ENCODE measurements around the gene IL1B.

The IL1B gene

DNA sequence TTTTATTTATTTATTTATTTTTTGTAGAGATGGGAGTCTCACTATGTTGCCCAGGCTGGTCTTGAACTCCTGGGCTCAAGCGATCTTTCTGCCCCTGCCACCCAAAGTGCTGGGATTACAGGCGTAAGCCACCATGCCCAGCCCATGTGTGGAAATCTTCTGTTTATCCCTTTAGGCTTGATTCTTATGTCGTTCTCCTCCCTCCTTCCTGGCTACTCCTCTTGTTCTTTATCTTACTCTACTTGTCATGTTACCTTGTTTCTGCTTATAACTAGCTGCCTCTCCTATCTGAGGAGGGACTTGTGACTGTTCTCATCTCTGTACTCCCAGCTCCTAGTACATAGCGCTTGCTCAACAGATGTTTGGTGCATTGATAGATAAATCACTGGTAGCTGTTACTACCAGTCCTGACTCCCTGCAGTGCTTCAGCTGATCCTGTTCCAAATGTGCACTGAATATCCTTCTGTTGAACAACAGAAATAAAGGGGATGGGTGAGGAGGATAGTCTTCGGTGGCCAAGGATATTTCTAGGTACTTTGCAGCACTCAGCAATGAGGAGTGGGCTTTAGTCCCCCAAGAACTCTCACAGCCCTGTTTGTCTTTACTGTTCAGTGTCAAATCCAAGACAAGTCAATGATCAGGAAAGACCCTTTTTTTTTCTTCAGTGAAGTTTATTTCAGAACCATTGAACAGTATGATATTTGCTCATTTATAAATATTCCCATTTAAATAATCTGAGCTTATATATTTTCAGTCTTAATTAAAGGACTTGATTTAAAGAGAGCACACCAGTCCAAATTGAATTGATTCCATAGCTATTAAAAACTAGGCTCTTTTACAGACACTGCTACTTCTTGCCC is 7.2 kb downstream of the IL1B start:
- DNase-seq = no peak

DNA sequence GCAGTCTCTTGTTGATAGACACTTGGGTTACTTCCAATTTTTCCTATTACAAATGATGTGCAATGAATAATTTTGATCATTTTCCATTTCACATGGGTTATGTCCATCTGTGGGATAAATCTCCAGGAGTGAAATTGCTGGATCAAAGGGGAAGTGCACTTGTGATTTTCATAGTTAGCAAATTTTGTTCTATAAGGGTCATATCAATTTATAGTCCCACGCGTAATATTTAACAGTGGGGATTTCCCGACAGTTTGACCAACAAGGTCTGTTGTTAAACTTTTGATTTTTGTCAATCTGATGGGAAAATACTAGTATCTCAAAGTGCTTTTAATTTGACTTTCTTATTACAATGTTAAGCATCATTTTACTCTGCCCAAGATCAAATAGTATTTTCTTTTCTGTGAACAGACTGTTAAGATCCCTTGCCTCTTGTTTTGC is 8.3 kb downstream of the IL1B start:
- DNase-seq = no peak

DNA sequence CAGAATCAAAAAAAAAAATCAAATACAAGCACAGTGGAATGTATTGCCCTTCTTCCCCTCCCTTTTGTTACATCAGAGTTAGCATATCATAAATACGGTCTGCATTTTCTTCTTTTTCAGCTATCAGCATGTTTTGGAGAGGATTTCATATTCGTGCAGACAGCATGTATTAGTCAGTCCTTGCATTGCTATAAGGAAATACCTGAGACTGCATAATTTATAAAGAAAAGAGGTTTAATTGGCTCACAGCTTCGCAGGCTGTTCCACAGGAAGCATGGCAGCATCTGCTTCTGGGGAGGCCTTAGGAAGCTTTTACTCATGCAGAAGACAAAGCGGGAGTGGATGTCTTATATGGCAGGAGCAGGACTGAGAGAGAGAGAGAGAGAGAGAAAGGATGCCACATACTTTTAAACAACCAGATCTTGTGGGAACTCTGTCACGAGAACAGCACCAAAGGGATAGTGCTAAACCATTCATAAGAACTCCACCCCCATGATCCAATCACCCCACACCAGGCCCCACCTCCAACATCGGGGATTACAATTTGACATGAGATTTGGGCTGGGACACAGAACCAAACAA is 8.9 kb downstream of the IL1B start:
- no peak for DNase-seq

DNA sequence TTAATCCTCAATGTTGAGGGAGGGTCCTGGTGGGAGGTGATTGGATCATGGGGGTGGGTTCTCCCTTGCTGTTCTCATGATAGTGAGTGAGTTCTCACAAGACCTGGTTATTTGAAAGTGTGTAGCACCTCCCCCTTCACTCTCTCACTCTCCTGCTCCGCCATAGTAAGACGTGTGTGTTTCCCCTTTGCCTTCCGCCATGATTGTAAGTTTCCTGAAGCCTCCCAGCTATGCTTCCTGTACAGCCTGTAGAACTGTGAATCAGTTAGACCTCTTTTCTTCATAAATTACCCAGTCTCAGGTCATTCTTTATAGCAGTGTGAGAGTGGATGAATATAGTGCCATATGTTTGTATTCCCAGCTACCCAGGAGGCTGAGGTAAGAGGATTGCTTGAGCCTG is 9.6 kb downstream of the IL1B start:
- no peak for DNase-seq

DNA sequence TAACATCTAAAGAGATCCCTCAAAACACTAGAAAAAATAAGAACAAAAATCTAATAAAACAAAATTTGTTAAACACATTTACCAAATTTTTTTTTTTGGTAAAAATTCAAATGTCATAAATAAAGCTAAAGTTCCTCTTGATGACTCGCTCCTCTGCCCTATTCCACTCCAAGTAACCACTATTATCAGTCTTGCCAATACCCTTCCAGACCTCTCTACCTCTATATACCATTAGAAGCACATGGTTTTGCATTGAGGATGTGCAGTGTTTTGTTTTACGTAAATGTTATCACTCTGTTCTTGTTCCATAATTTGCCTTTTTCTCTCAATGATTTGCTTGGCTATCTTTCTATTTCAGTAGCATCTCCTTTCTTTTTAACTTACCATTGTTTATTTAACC is 10.9 kb downstream of the IL1B start:
- DNase-seq = no peak

DNA sequence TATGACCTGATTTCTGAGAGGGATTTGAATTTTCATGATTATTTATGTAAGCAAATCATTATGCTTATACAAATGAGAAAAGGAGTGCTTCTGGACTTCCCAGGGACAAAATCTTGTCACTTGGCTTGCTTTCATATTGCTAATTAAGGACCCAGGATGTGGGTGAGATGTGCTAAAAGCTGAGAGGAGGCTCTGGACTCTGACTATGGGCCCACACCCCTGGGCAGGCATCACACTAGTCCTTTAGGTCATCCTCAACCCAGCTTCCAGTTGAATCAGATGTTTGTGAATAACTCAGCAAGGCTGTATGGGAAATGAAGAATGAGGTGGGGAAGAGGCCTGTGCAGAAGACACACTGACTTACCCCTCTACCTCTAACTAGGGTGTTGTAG is 11.9 kb downstream of the IL1B start:
- DNase-seq = no peak

DNA sequence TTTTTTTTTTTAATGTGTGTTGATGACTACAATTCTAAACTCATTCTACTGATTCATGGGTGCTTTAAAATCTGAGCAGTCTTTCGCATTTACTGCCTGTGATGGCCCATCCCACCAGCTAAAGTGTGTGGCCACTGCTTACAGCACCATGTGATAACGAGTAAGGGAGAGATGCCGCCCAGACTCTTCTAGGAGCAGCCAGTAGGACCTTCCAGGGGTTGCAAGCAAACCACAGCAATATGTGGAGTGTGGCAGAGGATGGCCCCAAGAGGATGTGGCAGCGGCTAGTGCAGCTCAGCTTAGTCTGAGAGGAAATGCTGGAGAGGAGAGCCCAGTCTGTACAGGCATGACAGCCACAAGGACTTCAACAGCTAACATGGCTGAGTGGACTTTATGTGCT is 14.9 kb downstream of the IL1B start:
- no peak for DNase-seq

DNA sequence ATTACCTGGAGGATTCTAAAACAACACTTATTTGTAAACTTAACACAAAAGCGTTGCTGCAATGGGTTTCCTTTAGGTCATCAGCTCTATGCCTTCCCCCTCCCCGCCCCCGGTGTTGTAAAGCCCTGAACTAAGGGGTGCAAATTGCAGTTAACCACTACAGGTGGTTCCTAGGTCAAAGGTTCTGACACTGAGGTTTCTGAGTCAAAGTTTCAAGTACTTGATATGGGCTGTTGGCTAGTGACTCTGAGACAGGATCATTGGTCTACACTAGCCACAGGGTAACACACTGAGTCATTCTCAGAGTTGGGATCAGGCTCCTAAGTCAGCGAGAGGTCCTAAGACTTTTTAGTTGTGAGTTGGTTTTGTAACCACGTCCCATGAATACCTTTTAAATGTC is 15.4 kb downstream of the IL1B start:
- no peak for DNase-seq

DNA sequence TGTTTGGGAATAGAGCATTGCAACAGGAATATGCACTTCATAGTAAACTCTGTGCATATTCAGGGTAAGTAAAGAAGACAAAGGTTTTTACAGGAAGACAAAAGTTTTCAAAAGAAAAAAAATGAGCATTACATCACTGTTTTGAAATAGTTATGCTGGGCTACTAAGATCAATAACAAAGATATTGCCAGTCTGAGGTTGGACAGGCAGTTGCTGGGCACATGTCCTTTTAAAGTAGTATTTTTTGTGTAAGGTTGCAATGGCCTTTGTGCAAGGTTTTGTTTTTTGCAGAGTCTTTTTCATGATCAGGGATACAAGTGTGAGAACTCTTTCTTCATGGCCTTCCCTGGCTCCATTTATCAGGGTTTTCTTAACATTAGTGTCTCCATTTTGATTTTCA is 16.2 kb downstream of the IL1B start:
- DNase-seq = no peak

DNA sequence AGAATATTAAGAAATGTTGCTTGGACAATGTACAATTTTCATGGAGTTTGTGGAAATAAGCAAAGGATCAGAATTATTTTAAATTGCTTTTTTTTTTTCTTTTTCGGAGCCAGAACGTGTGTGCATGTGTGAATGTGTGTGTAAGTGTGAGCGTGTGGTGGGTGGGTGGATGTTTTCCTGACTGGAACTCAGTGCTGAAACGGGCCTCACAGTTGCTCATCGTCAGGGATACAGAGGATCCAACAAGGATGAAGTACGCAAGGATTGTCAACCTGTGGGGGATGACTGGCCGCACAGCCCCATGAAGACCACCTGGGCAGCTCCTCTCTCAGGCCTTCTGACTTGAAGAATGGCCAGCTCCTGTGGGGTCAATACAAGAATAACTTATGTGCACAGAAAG is 17.5 kb downstream of the IL1B start:
- DNase-seq = no peak

DNA sequence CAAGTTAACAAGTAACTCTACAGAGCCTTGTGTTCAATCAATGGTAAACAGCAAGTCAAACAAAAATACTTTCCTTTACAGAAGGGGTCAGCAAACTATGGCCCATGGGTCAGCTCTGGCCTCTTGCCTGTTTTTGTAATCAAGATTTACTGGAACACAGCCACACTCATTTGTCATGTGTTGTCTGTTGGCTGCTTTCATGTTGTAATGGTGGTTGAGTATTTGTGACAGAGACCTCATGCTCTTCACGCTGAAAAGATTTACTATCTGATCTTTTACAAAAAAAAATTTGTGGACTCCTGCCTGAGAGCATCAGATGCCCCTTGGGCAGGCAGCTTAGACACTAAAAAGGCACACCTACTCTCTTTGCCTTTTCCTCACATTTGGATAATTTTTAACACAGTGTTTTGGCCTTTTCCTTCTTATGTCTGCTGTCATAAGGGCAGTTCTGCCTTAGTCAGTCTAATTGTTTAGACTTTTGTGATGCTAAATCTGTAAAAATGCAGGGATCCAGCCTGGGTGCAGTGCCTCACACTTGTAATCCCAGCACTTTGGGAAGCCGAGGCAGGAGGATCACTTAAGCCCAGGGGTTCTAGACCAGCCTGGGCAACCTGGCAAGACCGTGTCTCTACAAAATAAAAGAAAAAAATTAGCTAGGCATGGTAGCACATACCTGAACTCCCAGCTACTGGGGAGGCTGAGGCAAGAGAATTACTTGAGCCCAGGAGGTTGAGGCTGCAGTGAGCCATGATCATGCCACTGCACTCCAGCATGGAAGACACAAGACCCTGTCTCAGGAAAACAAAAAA is 18.3 kb downstream of the IL1B start:
- DNase-seq = no peak

DNA sequence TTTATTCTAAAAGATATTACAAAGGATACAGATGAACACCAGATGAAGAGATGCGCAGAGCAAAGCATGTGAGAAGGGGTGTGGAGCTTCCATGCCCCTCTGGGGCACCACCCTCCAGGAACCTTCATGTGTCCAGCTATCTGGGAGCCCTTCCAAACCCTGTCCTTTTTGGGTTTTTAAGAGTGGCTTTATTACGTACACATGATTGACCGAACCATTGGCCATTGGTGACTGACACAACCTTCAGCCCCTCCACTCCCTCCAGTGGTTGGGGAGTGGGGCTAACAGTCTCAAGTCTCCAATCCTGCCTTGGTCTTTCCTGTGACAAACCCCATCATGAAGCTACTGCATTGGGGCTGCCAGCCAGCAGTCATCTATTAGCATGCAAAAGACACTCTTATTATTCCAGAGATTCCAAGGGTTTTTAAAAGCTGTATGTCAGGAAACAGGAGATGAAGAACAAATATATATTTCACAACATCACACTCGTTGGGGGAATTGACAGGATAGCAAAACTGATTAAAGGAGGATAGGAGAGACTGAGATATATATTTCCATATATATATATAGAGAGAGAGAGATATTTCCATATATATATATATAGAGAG is 19.4 kb downstream of the IL1B start:
- DNase-seq = no peak

DNA sequence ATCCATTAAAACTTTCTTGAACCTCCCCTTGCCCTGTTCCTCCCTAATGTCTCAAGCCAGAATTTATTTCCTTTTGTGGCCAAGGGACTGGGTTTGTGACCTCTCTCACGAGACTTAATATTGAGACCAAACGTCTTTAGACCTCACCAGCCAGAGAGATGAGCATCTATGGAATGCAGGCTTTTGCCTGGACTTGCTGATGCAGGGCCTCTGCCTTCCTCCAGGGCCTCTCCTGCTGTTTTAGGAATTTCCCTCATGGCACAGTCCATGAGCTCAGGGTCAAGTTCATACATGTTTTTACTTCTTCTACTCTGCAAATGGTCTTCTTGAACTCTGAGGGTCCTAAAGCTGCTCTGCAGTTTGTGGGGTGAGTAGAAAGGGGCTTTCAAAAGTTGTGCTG is 22.3 kb downstream of the IL1B start:
- DNase-seq = no peak

DNA sequence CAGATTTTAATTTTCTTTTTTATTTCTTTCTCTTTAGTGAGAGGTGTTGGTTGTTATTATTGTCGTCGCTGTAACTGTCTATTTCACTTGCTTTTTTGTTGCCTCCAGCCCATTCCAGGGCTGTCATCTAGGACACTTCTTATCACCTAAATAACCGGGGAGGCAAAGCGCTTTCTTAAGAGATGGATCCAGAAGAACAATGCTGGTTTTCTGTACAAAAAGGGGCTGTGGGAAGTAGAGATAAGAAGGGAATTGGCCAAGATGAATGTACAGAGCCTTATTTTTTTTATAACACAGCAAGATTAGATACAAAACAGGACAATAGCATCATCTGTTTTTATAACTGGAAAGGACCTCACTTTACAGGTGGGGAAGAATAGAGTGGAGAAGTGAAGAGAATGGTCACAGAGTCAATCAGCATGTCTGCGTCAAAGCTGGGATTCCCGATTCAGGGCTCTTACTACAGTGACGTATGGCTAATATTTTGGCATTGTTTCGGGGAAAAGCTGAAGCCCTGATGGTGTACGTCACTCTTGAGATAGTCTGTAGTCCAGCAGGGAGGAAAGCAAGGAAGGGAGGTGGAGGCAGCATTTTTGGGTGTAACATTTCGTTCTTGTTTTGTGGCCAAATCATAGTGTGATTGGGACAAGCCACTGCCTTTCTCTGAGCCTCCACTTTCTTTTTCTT is 23.2 kb downstream of the IL1B start:
- DNase-seq = no peak

DNA sequence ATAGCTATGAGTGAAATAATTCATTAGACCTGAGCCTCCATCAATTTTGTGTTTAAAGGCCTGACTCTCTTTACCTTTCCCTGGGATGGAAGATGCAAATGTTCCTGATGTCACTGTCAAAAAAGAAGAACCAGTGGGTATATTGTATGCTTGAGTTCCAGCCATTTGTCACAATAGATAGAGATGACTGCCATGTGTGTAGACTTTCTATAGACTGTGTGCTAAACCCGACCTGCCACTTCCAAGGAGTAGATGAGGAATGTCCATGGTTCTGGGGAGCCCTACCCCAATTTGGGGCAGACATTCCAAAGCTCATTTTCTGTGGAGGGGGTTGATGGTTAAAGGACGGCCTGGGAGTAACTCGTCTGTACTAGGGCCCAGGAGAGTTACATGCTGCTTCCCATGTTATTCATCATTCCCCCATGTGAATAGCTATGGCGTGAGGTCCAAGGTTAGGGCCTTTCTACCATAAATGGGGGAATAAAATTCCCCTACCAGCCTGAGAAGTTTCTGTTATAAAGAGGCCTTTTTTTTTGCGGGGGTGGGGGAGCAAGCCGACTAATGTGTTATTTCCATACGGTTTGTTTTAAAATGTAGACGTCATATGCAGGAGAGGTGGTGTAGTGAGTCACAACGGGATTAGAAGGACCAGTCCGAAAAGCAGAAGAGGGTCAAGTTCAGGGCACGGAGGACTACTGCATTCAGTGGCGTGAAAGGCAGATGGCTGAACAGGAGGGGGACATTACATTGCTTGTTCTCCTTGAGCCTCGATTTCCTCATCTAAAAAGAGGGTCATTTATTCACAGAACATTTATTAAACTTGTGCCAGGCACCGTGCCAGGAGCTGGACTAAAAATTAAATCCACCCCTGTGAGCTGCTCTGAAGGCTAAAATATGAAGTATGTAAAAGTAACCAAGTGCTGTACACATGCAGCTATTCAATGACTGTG is 24.0 kb downstream of the IL1B start:
- DNase-seq = no peak

DNA sequence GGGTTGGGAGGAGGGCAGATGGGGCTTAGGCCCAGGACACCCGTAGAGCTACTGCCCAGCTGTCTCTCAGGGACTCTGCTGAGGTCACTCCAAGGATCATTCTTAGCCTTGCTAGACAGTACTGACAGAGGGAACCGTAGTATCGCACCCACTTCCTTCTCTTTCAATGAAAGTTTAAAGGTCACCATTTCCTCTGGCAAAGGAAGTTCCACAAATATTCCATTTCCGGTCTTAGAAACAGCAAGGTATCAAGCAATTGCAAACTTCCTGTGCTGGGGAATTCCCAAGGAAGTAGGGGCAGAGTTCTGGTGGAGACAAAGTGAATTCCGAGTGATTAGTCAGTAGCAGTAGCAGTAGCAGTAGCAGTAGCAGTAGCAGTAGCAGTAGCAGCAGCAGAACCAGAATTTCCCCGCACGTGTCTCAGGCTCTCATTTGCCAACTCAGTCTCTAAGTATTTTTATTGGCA is 24.7 kb downstream of the IL1B start:
- DNase-seq = no peak

DNA sequence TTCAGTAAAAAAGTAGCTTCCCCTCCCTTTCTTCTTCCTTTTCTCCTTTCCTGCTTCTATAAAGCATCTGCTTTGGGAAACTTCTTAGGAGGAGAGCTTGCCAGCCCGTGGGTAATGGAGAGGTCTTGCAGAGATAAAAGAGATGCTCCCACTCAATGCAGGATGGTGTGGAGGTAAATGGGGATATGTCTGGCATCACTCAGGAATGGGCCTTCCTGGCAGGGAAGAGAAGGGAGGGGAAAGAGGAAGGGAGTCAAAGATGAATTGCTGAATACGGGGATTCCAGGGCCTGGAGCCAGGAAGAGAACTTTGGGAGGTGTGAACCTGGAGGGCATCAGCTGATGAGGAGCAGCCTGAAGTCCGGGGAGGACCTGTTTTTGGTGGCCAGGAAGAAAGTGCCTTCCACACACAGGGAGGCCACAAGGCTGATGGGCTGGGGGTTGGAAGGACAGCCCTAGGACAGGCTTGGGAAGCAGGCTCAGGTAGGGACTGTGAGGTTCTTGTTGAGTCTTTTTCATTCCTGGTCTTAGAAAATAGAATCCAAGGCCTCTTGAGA is 25.2 kb downstream of the IL1B start:
- no peak for DNase-seq

DNA sequence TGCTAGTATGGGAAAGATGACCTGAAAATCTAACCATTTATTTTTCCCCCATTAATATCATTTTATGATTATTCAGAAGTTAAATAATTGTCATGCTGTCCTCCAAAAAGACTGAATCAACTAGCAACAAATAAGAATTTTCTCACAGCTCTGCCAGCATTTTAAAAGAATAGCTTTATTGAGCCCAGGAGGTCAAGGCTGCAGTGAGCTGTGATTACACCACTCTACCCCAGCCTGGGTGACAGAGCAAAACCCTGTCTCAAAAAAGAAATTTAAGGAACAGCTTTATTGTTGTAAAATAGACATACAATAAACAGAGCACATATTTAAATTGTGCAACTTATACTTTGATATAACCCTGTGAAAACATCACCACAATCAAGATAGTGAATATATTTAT is 27.5 kb downstream of the IL1B start:
- DNase-seq = no peak

DNA sequence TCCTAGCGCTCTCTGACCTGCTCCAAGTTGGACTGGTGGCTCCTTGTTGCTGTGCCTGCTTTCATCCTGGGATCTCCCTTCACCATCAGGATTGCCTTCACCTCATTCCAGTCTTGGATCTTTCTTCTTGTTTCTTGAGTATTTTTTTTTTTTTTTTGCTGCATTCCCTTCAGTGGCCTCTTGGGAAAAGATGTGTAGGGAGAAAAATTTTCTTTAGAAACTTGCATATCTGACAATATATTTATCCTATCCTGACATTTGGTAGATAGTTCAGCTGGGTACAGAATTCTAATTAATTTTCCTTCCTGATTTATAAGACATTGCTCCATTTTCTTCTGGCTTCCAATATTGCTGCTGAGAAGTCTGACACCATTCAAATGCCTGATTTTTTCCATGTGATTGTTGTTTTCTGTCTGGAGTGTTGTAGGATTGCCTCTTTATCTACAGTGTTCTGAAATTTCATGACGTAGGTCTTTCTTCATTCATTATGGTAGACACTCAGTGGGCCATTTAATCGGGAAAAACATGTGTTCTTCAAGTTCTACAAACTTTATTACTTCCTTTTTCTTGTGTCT is 29.3 kb downstream of the IL1B start:
- DNase-seq = no peak

DNA sequence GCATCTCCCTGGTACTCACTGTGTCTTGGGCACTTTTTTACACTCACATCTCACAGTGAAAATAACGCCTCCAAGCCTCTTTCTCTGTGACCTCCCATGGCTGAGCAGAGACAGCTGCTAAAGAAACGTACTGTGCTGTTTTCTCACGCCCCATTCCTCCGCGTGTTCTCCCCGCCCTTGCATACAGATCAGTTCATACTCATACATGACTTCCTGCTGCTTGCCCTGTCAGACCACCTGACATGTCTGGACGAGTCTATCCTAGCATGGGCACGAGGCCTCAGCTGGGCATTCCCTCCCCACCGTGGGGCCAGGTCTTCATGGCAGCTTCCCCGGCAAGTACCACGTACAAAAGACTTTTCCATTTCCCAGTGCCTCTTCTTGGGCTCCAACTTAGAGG is 31.0 kb downstream of the IL1B start:
- no peak for DNase-seq
